ENCODE measurements around the gene ATP23. TPM values are rescaled to one million over a fixed set of nuclear protein-coding genes. Genes with fewer than 3 reads are reported as not detected.

ATP23 gene
- total RNA-seq, 1 experiment from 2014 or later, result 4.7 TPM

DNA sequence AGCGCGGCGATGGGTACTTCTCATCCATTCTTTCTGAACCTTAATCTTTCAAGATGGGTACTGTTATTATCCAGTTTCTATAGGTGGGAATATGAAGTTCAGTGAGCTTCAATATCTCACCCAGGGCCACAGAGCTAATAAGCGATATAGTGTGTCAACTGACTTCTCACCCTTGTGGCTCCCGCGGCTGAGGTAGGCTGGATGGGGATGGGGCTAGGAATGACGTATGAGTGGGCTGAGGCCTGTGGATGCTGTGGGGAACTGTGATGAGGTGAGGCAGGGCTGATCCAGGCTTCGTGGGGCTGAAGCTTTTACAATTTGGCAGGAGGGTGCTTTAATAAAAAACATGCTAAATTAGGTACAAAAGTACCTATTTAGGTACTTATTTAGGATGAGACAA, 32.9 kb upstream of the ATP23 start:
- no peaks in the 10 kb centered on the region for H3K79me1 ChIP-seq (ENCODE audit: insufficient read depth, low read depth, low read length, poor library complexity, severe bottlenecking)
- no peaks in the 10 kb centered on the region for H3K9me3 ChIP-seq (ENCODE audit: control insufficient read depth, low read depth, low read length)
- no peaks in the 10 kb centered on the region for H3K4me1 ChIP-seq (ENCODE audit: insufficient read depth, low read length)
- H3K9me3 Mint-ChIP-seq, result no peaks in the 10 kb centered on the region
- peaks cover 29% of the 10 kb centered on the region for H3K27me3 Mint-ChIP-seq (ENCODE audit: low read depth)
- H3K36me3 Mint-ChIP-seq (ENCODE audit: insufficient read depth in 1 of 3, low read depth in 3 of 3), result no peaks in the 10 kb centered on the region
- H2BK20ac ChIP-seq (ENCODE audit: low read depth, low read length, poor library complexity, severe bottlenecking), result no peak overlapping the region
- no peak overlapping the region for H3K56ac ChIP-seq (ENCODE audit: insufficient read length, low read depth, low read length)
- TF ChIP-seq, protein P1, sequence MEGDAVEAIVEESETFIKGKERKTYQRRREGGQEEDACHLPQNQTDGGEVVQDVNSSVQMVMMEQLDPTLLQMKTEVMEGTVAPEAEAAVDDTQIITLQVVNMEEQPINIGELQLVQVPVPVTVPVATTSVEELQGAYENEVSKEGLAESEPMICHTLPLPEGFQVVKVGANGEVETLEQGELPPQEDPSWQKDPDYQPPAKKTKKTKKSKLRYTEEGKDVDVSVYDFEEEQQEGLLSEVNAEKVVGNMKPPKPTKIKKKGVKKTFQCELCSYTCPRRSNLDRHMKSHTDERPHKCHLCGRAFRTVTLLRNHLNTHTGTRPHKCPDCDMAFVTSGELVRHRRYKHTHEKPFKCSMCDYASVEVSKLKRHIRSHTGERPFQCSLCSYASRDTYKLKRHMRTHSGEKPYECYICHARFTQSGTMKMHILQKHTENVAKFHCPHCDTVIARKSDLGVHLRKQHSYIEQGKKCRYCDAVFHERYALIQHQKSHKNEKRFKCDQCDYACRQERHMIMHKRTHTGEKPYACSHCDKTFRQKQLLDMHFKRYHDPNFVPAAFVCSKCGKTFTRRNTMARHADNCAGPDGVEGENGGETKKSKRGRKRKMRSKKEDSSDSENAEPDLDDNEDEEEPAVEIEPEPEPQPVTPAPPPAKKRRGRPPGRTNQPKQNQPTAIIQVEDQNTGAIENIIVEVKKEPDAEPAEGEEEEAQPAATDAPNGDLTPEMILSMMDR (conservative IDR thresholded peaks at IDR 0.05), result no peak
- no peak overlapping the region for H3T11ph ChIP-seq (ENCODE audit: low read length)
- H2BK120ac ChIP-seq (ENCODE audit: low read depth, low read length, poor library complexity, severe bottlenecking), result no peak overlapping the region
- no peak overlapping the region for H2BK5ac ChIP-seq (ENCODE audit: insufficient read length, low read length)
- H3K14ac ChIP-seq (ENCODE audit: insufficient read depth, low read length), result no peak overlapping the region
- no peak overlapping the region for H3K4me3 Mint-ChIP-seq
- peaks cover 3% of the 10 kb centered on the region for H3K23me2 ChIP-seq (ENCODE audit: insufficient read length, low read depth, low read length, poor library complexity, severe bottlenecking)
- H3K27ac ChIP-seq (ENCODE audit: insufficient read length, low read depth, low read length), result no peak overlapping the region
- H4K20me1 ChIP-seq (ENCODE audit: control insufficient read depth, insufficient read depth, insufficient read length), result no peaks in the 10 kb centered on the region
- H2AK5ac ChIP-seq (ENCODE audit: insufficient read length, low read length), result no peak overlapping the region
- H4K5ac ChIP-seq (ENCODE audit: insufficient read length, low read depth, low read length), result no peak overlapping the region
- no peak overlapping the region for H3K4ac ChIP-seq (ENCODE audit: low read depth, low read length)
- WGBS (ENCODE audit: extremely low coverage, insufficient read length, low lambda C conversion rate), result no CpG with 5 or more reads among the region's 8 CpGs
- peaks cover 5 to 10% of the 10 kb centered on the region in 2 experiments for H3K4me1 Mint-ChIP-seq
- H2BK15ac ChIP-seq (ENCODE audit: low read depth, low read length), result no peak overlapping the region
- no peak overlapping the region for H3K9ac ChIP-seq (ENCODE audit: extremely low read depth, insufficient read length, low read length)
- DNase-seq, result no peak
- no peak overlapping the region for H3K23ac ChIP-seq (ENCODE audit: insufficient read length, low read depth, low read length)
- H3K4me2 ChIP-seq (ENCODE audit: insufficient read depth, insufficient read length, low read length), result no peak overlapping the region
- no peak overlapping the region for H4K8ac ChIP-seq (replicated peaks; ENCODE audit: insufficient read length, low read depth, low read length)
- H3K18ac ChIP-seq (ENCODE audit: insufficient read length, low read depth, low read length), result no peak overlapping the region
- H2BK12ac ChIP-seq (ENCODE audit: insufficient read length, low read depth, low read length), result no peak overlapping the region
- H3K79me2 ChIP-seq (ENCODE audit: insufficient read depth, low read length), result no peaks in the 10 kb centered on the region
- H3K27ac Mint-ChIP-seq, result peak overlapping the region in 1 of 3 experiments; percentile 24; a peak in 1 of 7 replicates
- H2AFZ ChIP-seq (ENCODE audit: low read length), result no peak overlapping the region
- H3K27me3 ChIP-seq (ENCODE audit: insufficient read depth, low read length), result no peaks in the 10 kb centered on the region
- no peak overlapping the region for H4K91ac ChIP-seq (ENCODE audit: insufficient read length, low read depth, low read length)
